PFSK-1 (cell line): ENCODE results near the gene IZUMO2.

Experiments
- FOXP2 ChIP-seq: optimal IDR thresholded peaks from 2 replicates; pipeline ENCODE3; 2011; ENCODE audit warnings: borderline replicate concordance, control low read depth, inconsistent platforms; ENCODE audit not compliant: insufficient read depth; ENCODE audit errors: extremely low read length, extremely low read depth
- POLR2AphosphoS5 ChIP-seq: IDR thresholded peaks from 2 replicates; pipeline ENCODE4 v1.6.1; 2012; ENCODE audit warnings: low read depth, mild to moderate bottlenecking, control low read depth, low read length, moderate library complexity
- REST ChIP-seq, 2 experiments: IDR thresholded peaks; 2 replicates each; pipeline versions ENCODE4 v1.6.1 to v1.8.0; 2011 to 2012; ENCODE audit warnings: low read depth in 2 of 2, low read length in 2 of 2, control low read depth in 1 of 2, inconsistent platforms in 1 of 2, mild to moderate bottlenecking in 1 of 2, moderate library complexity in 1 of 2; ENCODE audit not compliant: insufficient read depth in 1 of 2
- SIN3A ChIP-seq: IDR thresholded peaks from 2 replicates; pipeline ENCODE4 v1.6.1; 2012; ENCODE audit warnings: mild to moderate bottlenecking, low read length, moderate library complexity, borderline replicate concordance; ENCODE audit not compliant: insufficient read depth
- TAF1 ChIP-seq: IDR thresholded peaks from 2 replicates; pipeline ENCODE4 v1.6.1; 2012; ENCODE audit warnings: low read length, control low read depth, borderline replicate concordance; ENCODE audit not compliant: insufficient read depth

IZUMO2 gene

GRCh38 chr19:50167314-50167721 lies 4.2 kb upstream of the IZUMO2 start:
- TF ChIP-seq REST (IDR thresholded peaks at IDR 0.05; ENCODE audit: insufficient read depth in 1 of 2, low read depth in 2 of 2, low read length in 2 of 2) (no peak), TAF1 (no peak), FOXP2 (no peak), SIN3A (no peak), POLR2AphosphoS5 (no peak)

GRCh38 chr19:50159078-50159477 lies 4.0 kb downstream of the IZUMO2 start:
- TF ChIP-seq REST (IDR thresholded peaks at IDR 0.05; ENCODE audit: insufficient read depth in 1 of 2, low read depth in 2 of 2, low read length in 2 of 2) (no peak), FOXP2 (no peak), POLR2AphosphoS5 (no peak), SIN3A (no peak), TAF1 (no peak)

- TF ChIP-seq POLR2AphosphoS5 (no peak), FOXP2 (no peak), SIN3A (no peak), TAF1 (no peak), REST (IDR thresholded peaks at IDR 0.05; ENCODE audit: insufficient read depth in 1 of 2, low read depth in 2 of 2, low read length in 2 of 2) (no peak)
Measured at GRCh38 chr19:50158577-50158976, 4.5 kb downstream of the IZUMO2 start.

GRCh38 chr19:50155520-50156109 lies 7.5 kb downstream of the IZUMO2 start:
- TF ChIP-seq POLR2AphosphoS5 (no peak), FOXP2 (no peak), REST (IDR thresholded peaks at IDR 0.05; ENCODE audit: insufficient read depth in 1 of 2, low read depth in 2 of 2, low read length in 2 of 2) (no peak), SIN3A (no peak), TAF1 (no peak)

- no peak for TF ChIP-seq FOXP2
- no peak for TF ChIP-seq TAF1
- TF ChIP-seq SIN3A, result no peak
- no peak for TF ChIP-seq REST (IDR thresholded peaks at IDR 0.05; ENCODE audit: insufficient read depth in 1 of 2, low read depth in 2 of 2, low read length in 2 of 2)
- no peak for TF ChIP-seq POLR2AphosphoS5
Measured at GRCh38 chr19:50154529-50154928, 8.6 kb downstream of the IZUMO2 start.
